Panc1 (cell line): ENCODE measurements around the gene GPNMB. TPM values are rescaled to one million over a fixed set of nuclear protein-coding genes. Genes with fewer than 3 reads are reported as not detected.

Experiments used
- ATAC-seq: fragments of 200-7000 bp; cut with Tn5 transposase; 2 replicates; pipeline ENCODE4 v1.9.1; 2020; ENCODE audit warnings: mild to moderate bottlenecking, moderate library complexity
- BruUV-seq: library from RNA; stranded (reverse); fragments of 400-500 nt; replicated peaks from 2 replicates; lab custom pipeline; 2021; lab: Mats Ljungman, UMichigan
- CTCF ChIA-PET: fragments of 300-600 bp; sonication (Branson Sonifier 250); formaldehyde crosslinking; loops from one replicate; lab custom pipeline; 2022; ENCODE audit warnings: antibody characterized with exemption; lab: Charles Lee
- POLR2A ChIA-PET: fragments of 300-600 bp; sonication (Branson Sonifier 250); formaldehyde crosslinking; loops from one replicate; lab custom pipeline; 2022; ENCODE audit warnings: antibody characterized with exemption; lab: Charles Lee
- DNase-seq: peaks from one replicate; pipeline ENCODE4 v3.0.0-alpha.2; 2010; ENCODE audit warnings: low read depth, low spot score
- H3K27ac ChIP-seq: 2 replicates; pipeline ENCODE4 v1.5.1; 2011; ENCODE audit warnings: mild to moderate bottlenecking, low read length, inconsistent platforms
- H3K27me3 ChIP-seq: fragments of 200-500 bp; sonication (Bioruptor generic); 2 replicates; pipeline ENCODE4 v1.6.0; 2014; ENCODE audit warnings: low read length, inconsistent platforms; ENCODE audit not compliant: control insufficient read depth, insufficient read depth
- H3K36me3 ChIP-seq: fragments of 200-500 bp; sonication (Bioruptor generic); 2 replicates; pipeline ENCODE4 v1.5.1; 2014; ENCODE audit warnings: inconsistent platforms, mild to moderate bottlenecking, low read length, moderate library complexity; ENCODE audit not compliant: control insufficient read depth, insufficient read depth
- H3K4me1 ChIP-seq: 2 replicates; pipeline ENCODE4 v1.5.1; 2011; ENCODE audit warnings: inconsistent platforms, mild to moderate bottlenecking, low read length, moderate library complexity; ENCODE audit not compliant: control insufficient read depth, insufficient read depth
- H3K4me3 ChIP-seq, 2 experiments: 2 replicates each; pipeline ENCODE4 v1.5.1; 2011 to 2012; ENCODE audit warnings: low read depth in 2 of 2, low read length in 2 of 2, mild to moderate bottlenecking in 2 of 2, inconsistent platforms in 1 of 2, moderate library complexity in 1 of 2
- H3K9me3 ChIP-seq: fragments of 200-500 bp; sonication (Bioruptor generic); 2 replicates; pipeline ENCODE4 v1.5.1; 2014; ENCODE audit warnings: low read depth, mild to moderate bottlenecking, inconsistent platforms, low read length, moderate library complexity; ENCODE audit not compliant: control insufficient read depth, insufficient read depth
- CTCF ChIP-seq: fragments of 450-650 bp; IDR thresholded peaks from 2 replicates; pipeline ENCODE4 v1.5.1; 2017; ENCODE audit warnings: mild to moderate bottlenecking
- POLR2AphosphoS5 ChIP-seq: IDR thresholded peaks from 2 replicates; pipeline ENCODE4 v1.6.1; 2012; ENCODE audit warnings: mild to moderate bottlenecking, low read depth, low read length, moderate library complexity
- REST ChIP-seq, 2 experiments: IDR thresholded peaks; 2 replicates each; pipeline ENCODE4 v1.6.1; 2011 to 2012; ENCODE audit warnings: low read depth in 2 of 2, control low read depth in 1 of 2, low read length in 1 of 2, mild to moderate bottlenecking in 1 of 2, moderate library complexity in 1 of 2; ENCODE audit not compliant: insufficient read depth in 1 of 2
- SIN3A ChIP-seq: IDR thresholded peaks from 2 replicates; pipeline ENCODE4 v1.6.1; 2012; ENCODE audit warnings: low read depth, mild to moderate bottlenecking, low read length, moderate library complexity, borderline replicate concordance; ENCODE audit not compliant: insufficient read depth
- TCF7L2 ChIP-seq: IDR thresholded peaks from 2 replicates; pipeline ENCODE4 v1.6.1; 2011; ENCODE audit warnings: mild to moderate bottlenecking, low read depth, low read length, inconsistent platforms
- in situ Hi-C: cut with HindIII; loops from 2 replicates; pipeline ENCODE4 v1.10.0; 2016; ENCODE audit warnings: low sequenced_read_pairs, low pct_unique_long_range_greater_than_20kb
- intact Hi-C: fragments of 100-400 bp; cut with micrococcal nuclease; formaldehyde crosslinking; loops from one replicate; pipeline ENCODE4 v1.10.0; 2022; ENCODE audit not compliant: unreplicated experiment
- total RNA-seq: library from RNA; stranded (reverse); gene quantifications from one replicate; pipeline ENCODE4 v1.2.1, GENCODE V29; 2021; ENCODE audit not compliant: unreplicated experiment

Gene GPNMB
- total RNA-seq, 1 experiment from 2014 or later, result 2.1 TPM

GRCh38 chr7:23299770-23300300, 53.3 kb downstream of the GPNMB start:
- H3K27me3 ChIP-seq, result no peaks in the 10 kb centered on the region
- no peaks in the 10 kb centered on the region for H3K9me3 ChIP-seq
- H3K4me3 ChIP-seq, result peak overlapping the region; percentile 76 to 99
- in situ Hi-C loops (no loop called here), intact Hi-C loops (no loop called here)
- no TSS peak for BruUV-seq
- peaks cover 3% of the 10 kb centered on the region; the same call in 1 of the 2 replicates for H3K36me3 ChIP-seq
- DNase-seq (no peak), ATAC-seq (peak; percentile 5; the same call in 1 of the 2 replicates)
- H3K4me1 ChIP-seq, result peaks cover 13% of the 10 kb centered on the region
- ChIA-PET CTCF (interaction anchor here (0.8 to 0.9 kb wide), 2 partner anchors 13 to 27 kb away, joined by 3 read pairs; no protein-coding TSS in a partner anchor), POLR2A (interaction anchor here (0.9 kb wide), 1 partner anchor 17 kb away, joined by 3 read pairs; no protein-coding TSS in a partner anchor)
- TF ChIP-seq REST (IDR thresholded peaks at IDR 0.05; ENCODE audit: insufficient read depth in 1 of 2, low read depth in 2 of 2, low read length in 1 of 2), result no peak
- no peak for TF ChIP-seq CTCF
- no peak for TF ChIP-seq SIN3A
- TF ChIP-seq POLR2AphosphoS5, result no peak
- no peak for TF ChIP-seq TCF7L2
- peak overlapping the region; percentile 97 for H3K27ac ChIP-seq

GRCh38 chr7:23306936-23307521, 60.5 kb downstream of the GPNMB start:
- intact Hi-C loops, result no loop called here
- TF ChIP-seq CTCF, result no peak
- TF ChIP-seq POLR2AphosphoS5, result no peak
- no peak for TF ChIP-seq TCF7L2
- TF ChIP-seq REST (IDR thresholded peaks at IDR 0.05; ENCODE audit: insufficient read depth in 1 of 2, low read depth in 2 of 2, low read length in 1 of 2), result no peak
- no peak for TF ChIP-seq SIN3A
- no TSS peak for BruUV-seq
- ATAC-seq, result no peak
- in situ Hi-C loops, result no loop called here
- Histone ChIP-seq H3K27ac (no peak overlapping the region), H3K27me3 (no peaks in the 10 kb centered on the region), H3K9me3 (no peaks in the 10 kb centered on the region), H3K4me1 (no peaks in the 10 kb centered on the region), H3K4me3 (no peak overlapping the region), H3K36me3 (peaks cover 30% of the 10 kb centered on the region)
- no peak for DNase-seq
- POLR2A ChIA-PET, result no interaction called here
- CTCF ChIA-PET, result no interaction called here
